Fibroblast of lung (primary cell): ENCODE results near the gene FXYD4. TPM values are rescaled to one million over a fixed set of nuclear protein-coding genes. Genes with fewer than 3 reads are reported as not detected.

ENCODE experiments used
- DNase-seq, 2 donors: peaks; one replicate each; pipeline versions ENCODE4 v3.0.0 to v3.0.0-alpha.2; 2010; ENCODE audit warnings: low read depth in 2 of 2
- H2AFZ ChIP-seq: 2 replicates; pipeline ENCODE4 v1.5.1; 2012; ENCODE audit warnings: low read length, control low read depth, inconsistent platforms
- H3K27ac ChIP-seq: 2 replicates; pipeline ENCODE4 v1.5.1; 2011; ENCODE audit warnings: low read length, control low read depth; ENCODE audit not compliant: insufficient read depth
- H3K27me3 ChIP-seq: 2 replicates; pipeline ENCODE4 v1.5.1; 2011; ENCODE audit warnings: mild to moderate bottlenecking, low read length; ENCODE audit not compliant: control insufficient read depth, insufficient read depth
- H3K36me3 ChIP-seq: 2 replicates; pipeline ENCODE4 v1.5.1; 2011; ENCODE audit warnings: low read length; ENCODE audit not compliant: control insufficient read depth, insufficient read depth
- H3K4me1 ChIP-seq: 2 replicates; pipeline ENCODE4 v1.5.1; 2011; ENCODE audit warnings: low read length; ENCODE audit not compliant: control insufficient read depth, insufficient read depth; ENCODE audit errors: extremely low read depth
- H3K4me2 ChIP-seq: 2 replicates; pipeline ENCODE4 v1.5.1; 2011; ENCODE audit warnings: low read length, control low read depth; ENCODE audit not compliant: insufficient read depth; ENCODE audit errors: extremely low read depth
- H3K4me3 ChIP-seq, 4 experiments: fragments of 200-600 bp in 1 of 4; sonication (generic) in 1 of 4; replicated peaks in 1 of 4; 2 replicates each; pipeline ENCODE4 v1.5.1; 2011 to 2016; ENCODE audit warnings: low read length in 4 of 4, low read depth in 3 of 4, mild to moderate bottlenecking in 3 of 4, control low read depth in 2 of 4, inconsistent platforms in 1 of 4, mixed read lengths in 1 of 4; ENCODE audit not compliant: insufficient read depth in 1 of 4; ENCODE audit errors: control extremely low read depth in 1 of 4
- H3K79me2 ChIP-seq: 2 replicates; pipeline ENCODE4 v1.5.1; 2012; ENCODE audit warnings: mild to moderate bottlenecking, low read length, inconsistent platforms; ENCODE audit not compliant: control insufficient read depth, insufficient read depth
- H3K9ac ChIP-seq: 2 replicates; pipeline ENCODE4 v1.5.1; 2011; ENCODE audit warnings: mild to moderate bottlenecking, low read length, control low read depth; ENCODE audit not compliant: insufficient read depth
- H3K9me3 ChIP-seq: 2 replicates; pipeline ENCODE4 v1.5.1; 2012; ENCODE audit warnings: low read depth, low read length; ENCODE audit not compliant: control insufficient read depth, insufficient read depth
- H4K20me1 ChIP-seq: 2 replicates; pipeline ENCODE4 v1.5.1; 2011; ENCODE audit warnings: low read length; ENCODE audit not compliant: control insufficient read depth, insufficient read depth; ENCODE audit errors: extremely low read depth
- EZH2 ChIP-seq: IDR thresholded peaks from 2 replicates; pipeline ENCODE4 v1.5.1; 2012; ENCODE audit warnings: low read length, control low read depth, mild to moderate bottlenecking; ENCODE audit errors: missing control alignments
- polyA plus RNA-seq, 2 donors: library from polyadenylated mRNA; depleted of rRNA in 1 of 2; stranded (reverse) in 1 of 2; unstranded in 1 of 2; fragments of >200 nt; gene quantifications; 2 replicates each; pipeline ENCODE4 v1.2.1, GENCODE V29; 2011 to 2012; ENCODE audit warnings: missing spikeins in 1 of 2
- total RNA-seq: library from RNA; depleted of rRNA; stranded (reverse); fragments of >200 nt; gene quantifications from 2 replicates; pipeline ENCODE4 v1.2.1, GENCODE V29; 2014
- TF ChIP-seq, protein P1 (sequence below), 2 donors: IDR thresholded peaks in 1 of 2; conservative IDR thresholded peaks in 1 of 2; 1 replicate in 1 of 2; 2 replicates in 1 of 2; pipeline ENCODE4 v1.5.1; 2011 to 2012; ENCODE audit warnings: low read length in 2 of 2, control low read depth in 1 of 2, inconsistent platforms in 1 of 2, low read depth in 1 of 2, mild to moderate bottlenecking in 1 of 2

The FXYD4 gene
- total and polyA plus RNA-seq, 2 donors (not counting 1 experiment from before 2014, with no cell fraction given), result not detected

DNA sequence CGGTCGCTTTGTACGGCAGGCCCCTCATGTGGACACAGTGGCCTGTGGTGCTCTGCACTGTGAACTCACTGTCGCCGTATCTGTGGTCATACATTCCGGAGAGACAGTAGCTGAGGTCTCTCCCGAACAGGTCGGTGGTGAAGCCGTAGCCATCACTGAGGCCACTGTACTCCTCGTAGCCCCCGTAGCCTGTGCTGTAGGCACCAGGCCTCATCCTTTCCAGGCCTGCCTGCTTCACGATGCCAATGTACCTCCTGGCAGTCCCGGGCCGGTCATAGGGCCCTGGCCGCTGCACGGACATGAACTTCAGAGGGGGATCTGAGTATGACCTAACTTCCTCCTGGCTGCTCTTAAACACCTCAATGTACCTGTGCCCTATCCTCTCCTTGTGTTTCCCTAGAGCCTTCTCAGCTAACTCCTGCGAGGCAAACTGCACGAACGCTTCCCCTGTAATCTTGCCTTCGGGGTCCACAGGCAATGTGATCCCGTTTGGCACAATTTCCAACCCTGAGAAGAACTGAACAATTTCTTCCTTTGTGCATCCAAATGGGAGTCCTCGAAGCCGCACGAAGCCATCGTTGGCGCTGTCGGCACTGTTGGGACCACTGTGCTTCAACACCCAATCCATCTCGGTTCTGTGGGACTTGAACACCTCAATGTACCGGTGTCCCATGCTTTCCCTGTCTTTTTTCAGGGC lies 15.7 kb downstream of the FXYD4 start:
- no peaks in the 10 kb centered on the region for H3K9me3 ChIP-seq
- no peaks in the 10 kb centered on the region for H4K20me1 ChIP-seq
- no peak overlapping the region for H3K27ac ChIP-seq

DNA sequence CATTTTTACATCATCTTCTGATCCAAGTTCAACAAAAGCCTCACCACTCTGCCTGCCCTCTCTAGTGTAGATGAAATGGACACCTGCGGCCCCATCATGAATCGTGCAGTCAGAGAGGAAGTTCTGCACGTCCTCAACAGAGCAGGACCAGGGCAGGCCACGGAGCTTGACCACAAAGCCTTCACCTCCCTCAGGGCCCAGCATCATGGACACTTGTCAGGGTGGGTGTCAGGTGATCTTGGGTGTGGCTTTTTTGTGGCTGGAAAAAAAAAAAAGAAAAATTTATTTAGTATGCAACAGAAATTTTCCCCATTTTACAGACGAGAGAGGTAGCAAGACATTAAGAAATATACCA lies 16.2 kb downstream of the FXYD4 start:
- Histone ChIP-seq H3K4me1 (no peaks in the 10 kb centered on the region), H4K20me1 (no peaks in the 10 kb centered on the region), H2AFZ (no peak overlapping the region), H3K9ac (no peak overlapping the region), H3K27me3 (no peaks in the 10 kb centered on the region), H3K27ac (no peak overlapping the region), H3K36me3 (peaks cover 18% of the 10 kb centered on the region), H3K4me2 (no peak overlapping the region), H3K79me2 (peaks cover 47% of the 10 kb centered on the region), H3K9me3 (no peaks in the 10 kb centered on the region), H3K4me3 (no peak overlapping the region)
- no peak for TF ChIP-seq EZH2
- TF ChIP-seq, protein P1, sequence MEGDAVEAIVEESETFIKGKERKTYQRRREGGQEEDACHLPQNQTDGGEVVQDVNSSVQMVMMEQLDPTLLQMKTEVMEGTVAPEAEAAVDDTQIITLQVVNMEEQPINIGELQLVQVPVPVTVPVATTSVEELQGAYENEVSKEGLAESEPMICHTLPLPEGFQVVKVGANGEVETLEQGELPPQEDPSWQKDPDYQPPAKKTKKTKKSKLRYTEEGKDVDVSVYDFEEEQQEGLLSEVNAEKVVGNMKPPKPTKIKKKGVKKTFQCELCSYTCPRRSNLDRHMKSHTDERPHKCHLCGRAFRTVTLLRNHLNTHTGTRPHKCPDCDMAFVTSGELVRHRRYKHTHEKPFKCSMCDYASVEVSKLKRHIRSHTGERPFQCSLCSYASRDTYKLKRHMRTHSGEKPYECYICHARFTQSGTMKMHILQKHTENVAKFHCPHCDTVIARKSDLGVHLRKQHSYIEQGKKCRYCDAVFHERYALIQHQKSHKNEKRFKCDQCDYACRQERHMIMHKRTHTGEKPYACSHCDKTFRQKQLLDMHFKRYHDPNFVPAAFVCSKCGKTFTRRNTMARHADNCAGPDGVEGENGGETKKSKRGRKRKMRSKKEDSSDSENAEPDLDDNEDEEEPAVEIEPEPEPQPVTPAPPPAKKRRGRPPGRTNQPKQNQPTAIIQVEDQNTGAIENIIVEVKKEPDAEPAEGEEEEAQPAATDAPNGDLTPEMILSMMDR (conservative IDR thresholded peaks at IDR 0.05 in 1 of 2, IDR thresholded peaks at IDR 0.05 in 1 of 2; ENCODE audit: low read depth in 1 of 2, low read length in 2 of 2), result no peak
- no peak for DNase-seq

More for the DNA sequence above, 15.7 kb downstream of the FXYD4 start:
- Histone ChIP-seq H2AFZ (no peak overlapping the region), H3K4me2 (no peak overlapping the region), H3K27me3 (no peaks in the 10 kb centered on the region), H3K4me3 (no peak overlapping the region), H3K36me3 (peaks cover 17% of the 10 kb centered on the region), H3K79me2 (peaks cover 42% of the 10 kb centered on the region), H3K4me1 (no peaks in the 10 kb centered on the region), H3K9ac (no peak overlapping the region)
- TF ChIP-seq, protein P1 (conservative IDR thresholded peaks at IDR 0.05 in 1 of 2, IDR thresholded peaks at IDR 0.05 in 1 of 2; ENCODE audit: low read depth in 1 of 2, low read length in 2 of 2), result no peak
- no peak for TF ChIP-seq EZH2
- DNase-seq, result no peak

DNA sequence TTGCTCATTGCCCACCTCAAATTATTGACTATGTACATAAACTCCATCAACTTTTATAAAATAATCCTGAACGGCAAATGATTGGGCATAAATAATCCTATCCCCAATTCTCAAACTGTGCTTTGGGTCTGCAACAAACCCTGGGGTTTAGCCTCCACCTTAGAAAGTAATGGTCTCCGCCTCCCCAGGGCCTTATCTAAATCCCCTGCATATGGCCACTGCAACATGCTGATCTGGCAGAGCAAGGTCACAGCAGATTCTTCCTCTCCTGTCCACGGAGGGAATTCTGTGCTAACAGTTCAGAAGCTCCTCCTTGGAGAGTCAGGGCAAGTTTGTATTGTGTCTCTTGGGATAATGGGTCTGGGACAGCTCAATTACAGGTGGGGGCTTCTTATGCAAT lies 18.4 kb downstream of the FXYD4 start:
- no peaks in the 10 kb centered on the region for H3K9me3 ChIP-seq
- DNase-seq, result no peak
- no peak overlapping the region for H3K4me3 ChIP-seq
- H2AFZ ChIP-seq, result no peak overlapping the region
- H4K20me1 ChIP-seq, result no peaks in the 10 kb centered on the region
- H3K27me3 ChIP-seq, result no peaks in the 10 kb centered on the region
- H3K9ac ChIP-seq, result no peak overlapping the region
- peaks cover 27% of the 10 kb centered on the region for H3K36me3 ChIP-seq
- no peak overlapping the region for H3K4me2 ChIP-seq
- no peak overlapping the region for H3K27ac ChIP-seq
- TF ChIP-seq EZH2, result no peak
- TF ChIP-seq, protein P1 (conservative IDR thresholded peaks at IDR 0.05 in 1 of 2, IDR thresholded peaks at IDR 0.05 in 1 of 2; ENCODE audit: low read depth in 1 of 2, low read length in 2 of 2), result no peak
- peaks cover 68% of the 10 kb centered on the region for H3K79me2 ChIP-seq
- H3K4me1 ChIP-seq, result peaks cover 2% of the 10 kb centered on the region
